ENCODE results near the gene GAPT. TPM values are rescaled to one million over a fixed set of nuclear protein-coding genes. Genes with fewer than 3 reads are reported as not detected.

GAPT gene
- total and polyA plus RNA-seq, 2 experiments from 2014 or later, result not detected

GRCh38 chr5:58497921-58498320, 6.7 kb downstream of the GAPT start:
- TF ChIP-seq, protein P1, sequence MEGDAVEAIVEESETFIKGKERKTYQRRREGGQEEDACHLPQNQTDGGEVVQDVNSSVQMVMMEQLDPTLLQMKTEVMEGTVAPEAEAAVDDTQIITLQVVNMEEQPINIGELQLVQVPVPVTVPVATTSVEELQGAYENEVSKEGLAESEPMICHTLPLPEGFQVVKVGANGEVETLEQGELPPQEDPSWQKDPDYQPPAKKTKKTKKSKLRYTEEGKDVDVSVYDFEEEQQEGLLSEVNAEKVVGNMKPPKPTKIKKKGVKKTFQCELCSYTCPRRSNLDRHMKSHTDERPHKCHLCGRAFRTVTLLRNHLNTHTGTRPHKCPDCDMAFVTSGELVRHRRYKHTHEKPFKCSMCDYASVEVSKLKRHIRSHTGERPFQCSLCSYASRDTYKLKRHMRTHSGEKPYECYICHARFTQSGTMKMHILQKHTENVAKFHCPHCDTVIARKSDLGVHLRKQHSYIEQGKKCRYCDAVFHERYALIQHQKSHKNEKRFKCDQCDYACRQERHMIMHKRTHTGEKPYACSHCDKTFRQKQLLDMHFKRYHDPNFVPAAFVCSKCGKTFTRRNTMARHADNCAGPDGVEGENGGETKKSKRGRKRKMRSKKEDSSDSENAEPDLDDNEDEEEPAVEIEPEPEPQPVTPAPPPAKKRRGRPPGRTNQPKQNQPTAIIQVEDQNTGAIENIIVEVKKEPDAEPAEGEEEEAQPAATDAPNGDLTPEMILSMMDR (IDR thresholded peaks at IDR 0.05; ENCODE audit: low read depth, low read length), result no peak
- H3K4me3 ChIP-seq, result no peak overlapping the region
- no peaks in the 10 kb centered on the region for H3K36me3 ChIP-seq
- no peak for DNase-seq (ENCODE audit: low read depth in 1 of 2, low spot score in 1 of 2)
- no peaks in the 10 kb centered on the region for H3K4me1 ChIP-seq (ENCODE audit: low read depth)
- H3K27me3 ChIP-seq, result no peaks in the 10 kb centered on the region
- H3K27ac ChIP-seq, result no peak overlapping the region
- no peaks in the 10 kb centered on the region for H3K9me3 ChIP-seq (ENCODE audit: low read depth)

DNA sequence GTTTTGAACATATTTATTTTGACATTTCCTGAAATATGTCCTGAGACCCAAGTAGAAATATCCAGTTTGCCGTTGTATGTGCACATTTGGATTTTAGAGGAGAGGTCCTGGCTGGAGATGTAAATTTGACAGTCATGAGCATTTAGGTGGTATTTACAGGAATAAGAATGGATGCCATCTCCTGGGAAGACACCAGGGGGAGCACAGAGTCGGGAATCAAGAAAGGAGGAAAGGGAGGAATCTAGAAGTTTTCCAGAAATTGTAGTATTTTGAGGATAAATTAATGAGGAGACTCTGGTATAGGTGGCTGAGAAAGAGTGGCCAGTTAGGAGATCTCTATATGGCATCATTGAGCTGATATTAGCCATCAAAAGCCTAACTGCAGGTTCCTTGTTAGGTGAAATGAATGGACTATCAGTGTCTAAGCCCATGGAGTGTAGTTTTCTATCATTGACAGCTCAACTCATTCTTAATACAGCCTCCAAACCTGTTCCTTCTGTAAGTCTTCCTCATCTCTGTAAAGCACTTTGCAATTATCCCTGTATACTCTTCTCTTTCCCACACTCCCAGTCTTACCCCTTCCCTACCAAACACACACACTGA, 7.2 kb downstream of the GAPT start:
- Histone ChIP-seq H3K27me3 (no peaks in the 10 kb centered on the region), H3K4me1 (ENCODE audit: low read depth) (no peaks in the 10 kb centered on the region), H3K27ac (no peak overlapping the region), H3K36me3 (no peaks in the 10 kb centered on the region), H3K4me3 (no peak overlapping the region), H3K9me3 (ENCODE audit: low read depth) (no peaks in the 10 kb centered on the region)
- TF ChIP-seq, protein P1 (IDR thresholded peaks at IDR 0.05; ENCODE audit: low read depth, low read length), result peak; percentile 85
- DNase-seq (ENCODE audit: low read depth in 1 of 2, low spot score in 1 of 2), result peak; percentile 51 to 67

DNA sequence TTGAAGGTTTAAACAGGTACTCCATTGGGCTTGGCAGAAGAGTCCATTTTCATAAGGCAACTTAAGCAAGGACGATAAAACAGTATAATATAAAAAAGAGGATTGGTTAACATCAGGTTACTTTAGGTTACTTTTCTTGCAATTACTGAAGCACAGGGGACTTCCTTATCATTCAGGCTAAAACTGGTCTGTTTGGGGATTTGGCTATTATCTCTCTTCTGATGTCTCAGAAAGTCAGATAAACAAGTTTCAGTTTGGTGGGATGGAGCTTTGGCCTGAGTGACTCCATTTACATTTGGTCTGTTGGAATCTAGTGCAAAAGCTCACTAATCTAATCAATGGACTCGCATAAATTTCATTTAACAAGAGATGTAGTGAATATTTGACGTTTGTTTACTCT, 8.0 kb downstream of the GAPT start:
- H3K4me3 ChIP-seq, result no peak overlapping the region
- no peak for DNase-seq (ENCODE audit: low read depth in 1 of 2, low spot score in 1 of 2)
- H3K27me3 ChIP-seq, result no peaks in the 10 kb centered on the region
- TF ChIP-seq, protein P1 (IDR thresholded peaks at IDR 0.05; ENCODE audit: low read depth, low read length), result no peak
- no peaks in the 10 kb centered on the region for H3K4me1 ChIP-seq (ENCODE audit: low read depth)
- no peaks in the 10 kb centered on the region for H3K9me3 ChIP-seq (ENCODE audit: low read depth)
- H3K27ac ChIP-seq, result no peak overlapping the region
- H3K36me3 ChIP-seq, result no peaks in the 10 kb centered on the region

DNA sequence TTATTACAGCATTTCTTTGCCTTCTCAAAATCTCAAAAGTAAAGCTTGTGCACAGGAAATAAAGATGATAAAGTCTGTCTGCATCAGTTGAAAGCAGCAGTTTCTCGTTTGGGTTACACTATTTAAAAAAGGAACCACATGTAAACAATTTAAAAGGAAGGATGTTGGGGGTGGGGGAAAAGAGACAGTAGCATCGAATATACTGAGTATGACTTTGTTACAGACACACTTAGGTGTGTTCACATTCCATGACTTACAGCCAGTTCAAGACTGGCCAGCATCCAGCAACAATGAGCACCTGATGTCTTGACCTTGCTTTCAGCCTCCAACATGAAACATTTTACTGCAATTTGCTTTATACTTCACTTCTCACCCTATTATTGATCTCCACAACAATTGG, 8.7 kb downstream of the GAPT start:
- TF ChIP-seq, protein P1 (IDR thresholded peaks at IDR 0.05; ENCODE audit: low read depth, low read length), result no peak
- H3K9me3 ChIP-seq (ENCODE audit: low read depth), result no peaks in the 10 kb centered on the region
- H3K4me1 ChIP-seq (ENCODE audit: low read depth), result no peaks in the 10 kb centered on the region
- H3K4me3 ChIP-seq, result no peak overlapping the region
- H3K36me3 ChIP-seq, result no peaks in the 10 kb centered on the region
- no peaks in the 10 kb centered on the region for H3K27me3 ChIP-seq
- H3K27ac ChIP-seq, result no peak overlapping the region
- no peak for DNase-seq (ENCODE audit: low read depth in 1 of 2, low spot score in 1 of 2)

DNA sequence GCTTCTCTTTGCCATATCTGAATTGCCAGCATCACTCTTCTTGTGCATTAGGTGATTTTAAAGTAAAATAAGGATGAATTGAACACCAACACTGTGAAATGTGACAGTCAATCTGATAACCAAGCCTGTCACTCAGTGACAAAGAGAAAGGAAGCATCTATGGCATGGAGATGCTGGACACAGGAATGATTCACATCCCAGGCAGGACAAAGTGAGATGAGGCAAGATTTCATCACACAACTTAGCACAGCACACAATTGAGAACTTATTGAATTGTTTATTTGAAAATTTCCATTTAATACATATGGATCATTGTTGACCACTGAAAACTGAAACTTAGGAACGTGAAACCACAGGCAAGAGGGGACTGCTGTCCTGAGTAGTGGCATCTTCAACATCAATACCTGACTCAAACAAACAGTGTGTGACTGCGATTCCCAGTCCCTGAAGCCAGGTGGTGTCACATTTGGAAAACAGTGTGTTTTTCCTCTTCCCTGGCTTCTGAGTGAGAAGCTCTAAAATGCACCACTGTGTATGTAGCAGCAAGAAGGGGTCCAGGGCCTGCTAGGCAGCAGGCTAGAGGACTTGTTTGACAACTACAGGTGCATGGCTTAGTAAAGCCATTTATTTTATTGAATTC, 10.7 kb downstream of the GAPT start:
- TF ChIP-seq, protein P1 (IDR thresholded peaks at IDR 0.05; ENCODE audit: low read depth, low read length), result no peak
- Histone ChIP-seq H3K27ac (no peak overlapping the region), H3K36me3 (no peaks in the 10 kb centered on the region), H3K4me3 (no peak overlapping the region), H3K4me1 (ENCODE audit: low read depth) (no peaks in the 10 kb centered on the region), H3K27me3 (no peaks in the 10 kb centered on the region), H3K9me3 (ENCODE audit: low read depth) (no peaks in the 10 kb centered on the region)
- peak in 1 of 2 donors; percentile 19 for DNase-seq (ENCODE audit: low read depth in 1 of 2, low spot score in 1 of 2)
